Limb (tissue), 2 donors: ENCODE results near the gene ZNF787.

ENCODE experiments used
- DNase-seq, 2 donors: peaks; one replicate each; pipeline ENCODE4 v3.0.0-alpha.2; 2016; ENCODE audit errors: extremely low spot score in 2 of 2

The ZNF787 gene

DNA sequence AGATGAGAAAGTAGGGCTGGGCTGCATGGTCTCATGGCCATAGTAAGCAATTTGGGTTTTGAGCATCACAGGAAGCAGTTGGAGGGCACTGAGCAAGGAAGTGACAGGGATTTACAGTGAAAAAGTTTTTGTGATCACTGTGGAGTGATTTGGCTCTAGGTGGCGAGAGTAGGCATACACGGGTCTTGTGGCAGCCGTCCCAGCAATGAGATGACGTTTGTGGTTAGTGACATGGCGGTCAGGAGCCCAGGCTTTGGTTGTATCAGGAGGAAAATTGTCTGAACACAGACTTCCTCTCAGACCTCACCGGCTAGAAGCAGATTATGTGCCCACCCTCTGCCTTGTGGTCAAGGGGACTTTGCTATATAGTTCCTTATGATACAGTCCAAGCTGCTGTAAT is 23.3 kb upstream of the ZNF787 start:
- no peak for DNase-seq

- no peak for DNase-seq
Measured at GRCh38 chr19:56142897-56143434, 21.9 kb upstream of the ZNF787 start.

- DNase-seq: no peak
Measured at GRCh38 chr19:56142087-56142787, 21.1 kb upstream of the ZNF787 start.

DNA sequence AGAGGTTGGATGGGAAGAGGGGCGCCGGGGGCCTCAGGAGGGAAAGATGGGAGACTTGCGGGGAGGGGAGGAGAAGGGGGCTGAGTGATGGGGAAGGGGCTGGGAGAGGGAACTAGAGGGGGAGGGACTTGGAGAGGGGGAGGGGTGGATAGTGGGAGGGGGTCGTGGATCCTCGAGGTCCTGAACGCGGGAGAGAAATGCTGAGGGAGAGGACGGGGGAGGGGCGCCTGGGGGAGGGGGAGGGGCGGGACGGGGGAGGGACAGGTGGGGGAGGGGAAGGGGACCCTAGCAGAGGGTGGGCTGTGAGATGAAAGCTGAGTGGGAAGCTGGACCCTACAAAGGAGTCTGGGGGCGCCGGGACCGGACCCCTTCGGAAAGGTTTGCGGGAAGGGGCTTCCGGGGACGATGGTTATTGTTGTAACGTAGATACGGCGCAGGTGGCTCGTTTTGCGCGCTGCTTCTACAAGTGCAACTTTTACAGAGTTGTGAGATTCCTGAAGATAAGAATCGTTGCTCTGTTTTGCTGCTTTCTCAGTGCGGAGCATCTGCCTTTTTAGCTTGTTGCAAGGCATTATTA is 20.4 kb upstream of the ZNF787 start:
- no peak for DNase-seq

GRCh38 chr19:56140583-56141416 is 19.7 kb upstream of the ZNF787 start, which contains the start of gene ZNF444:
ZNF444 (plus strand) TSS chr19:56141287; CDS start chr19:56146912, 5,625 bp downstream.
- peak; percentile 99 to 100 for DNase-seq

- no peak for DNase-seq
Measured at GRCh38 chr19:56139847-56140582, 18.9 kb upstream of the ZNF787 start.

DNA sequence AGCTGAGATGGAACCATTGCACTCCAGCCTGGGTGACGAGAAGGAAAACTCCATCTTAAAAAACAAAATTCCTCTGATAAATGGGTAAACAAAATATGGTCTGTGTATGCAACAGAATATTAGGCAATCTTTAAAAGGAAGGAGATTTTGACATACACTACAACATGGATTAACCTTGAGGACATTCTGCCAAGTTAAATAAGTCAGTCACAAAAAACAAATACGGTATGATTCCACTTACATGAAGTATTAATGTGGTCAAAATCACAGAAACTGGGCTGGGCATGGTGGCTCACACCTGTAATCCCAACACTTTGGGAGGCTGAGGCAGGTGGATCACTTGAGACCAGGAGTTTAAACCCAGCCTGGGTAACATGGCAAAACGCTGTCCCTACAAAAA is 17.0 kb upstream of the ZNF787 start:
- DNase-seq: no peak

GRCh38 chr19:56137405-56137804 is 16.3 kb upstream of the ZNF787 start:
- no peak for DNase-seq

- DNase-seq: no peak
Measured at GRCh38 chr19:56136362-56136761, 15.3 kb upstream of the ZNF787 start.

- no peak for DNase-seq
Measured at GRCh38 chr19:56134654-56134921, 13.5 kb upstream of the ZNF787 start.

DNA sequence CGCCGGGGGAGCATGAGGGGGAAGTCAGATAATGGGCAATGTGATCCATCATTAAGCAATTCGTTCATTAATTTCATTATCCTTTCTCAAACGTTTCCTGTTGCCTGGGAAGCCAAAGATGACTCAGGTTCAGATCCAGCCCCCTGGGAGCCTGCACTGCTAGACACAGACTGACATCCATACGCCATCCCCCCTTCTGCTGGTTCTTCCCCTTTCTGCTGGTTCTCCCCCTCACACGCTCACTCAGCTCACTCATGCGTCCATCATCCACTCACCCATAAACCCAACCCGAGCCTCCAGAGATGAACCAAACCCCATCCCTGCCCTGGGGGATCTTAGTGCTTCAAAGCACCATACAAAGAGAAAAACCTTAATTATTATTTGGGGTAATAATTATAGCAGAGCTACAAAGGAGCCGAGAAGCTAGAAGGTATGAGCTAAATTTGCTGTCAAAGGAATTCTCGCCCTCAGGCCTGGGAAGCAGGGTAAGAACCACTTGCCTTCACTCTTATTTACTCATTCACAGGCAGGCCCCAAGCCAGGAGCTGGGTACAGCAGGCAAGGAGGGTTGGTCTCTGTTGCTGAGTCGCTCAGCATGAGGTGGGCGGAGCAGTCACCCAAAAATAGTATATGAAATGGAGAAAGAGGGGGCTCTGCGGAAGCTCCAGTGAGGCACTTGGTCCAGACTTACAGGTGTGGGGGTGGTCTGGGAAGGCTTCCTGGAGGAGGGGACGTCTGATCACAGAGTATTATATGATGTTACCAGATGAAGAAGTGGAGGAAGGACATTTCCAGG is 13.0 kb upstream of the ZNF787 start:
- DNase-seq: no peak

DNA sequence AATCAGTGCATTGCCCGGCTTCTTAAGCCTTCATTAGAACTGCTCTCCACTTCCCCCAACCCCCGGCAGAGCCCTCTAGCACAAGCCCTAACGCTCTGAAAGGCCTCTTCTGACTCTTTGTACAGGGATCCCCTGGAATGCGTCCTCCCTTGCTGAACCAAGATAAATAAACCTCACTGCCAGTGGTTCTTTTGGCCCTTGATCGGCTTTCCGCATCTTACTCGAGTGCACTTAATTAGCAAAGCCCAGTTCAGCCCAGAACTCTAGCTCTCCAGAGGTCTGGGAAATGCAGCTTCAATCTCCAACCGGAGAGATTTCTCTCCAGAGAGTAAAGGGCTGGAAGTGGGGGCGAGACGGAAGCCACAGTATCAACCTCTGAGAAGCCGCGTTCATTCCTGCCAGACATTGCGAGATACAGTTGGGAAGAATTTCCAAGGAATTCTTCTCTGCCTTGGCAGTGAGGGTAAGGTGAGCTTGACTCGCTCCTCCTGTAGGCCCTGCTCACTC is 11.3 kb upstream of the ZNF787 start:
- DNase-seq: no peak

GRCh38 chr19:56131651-56132050 is 10.6 kb upstream of the ZNF787 start:
- no peak for DNase-seq

DNA sequence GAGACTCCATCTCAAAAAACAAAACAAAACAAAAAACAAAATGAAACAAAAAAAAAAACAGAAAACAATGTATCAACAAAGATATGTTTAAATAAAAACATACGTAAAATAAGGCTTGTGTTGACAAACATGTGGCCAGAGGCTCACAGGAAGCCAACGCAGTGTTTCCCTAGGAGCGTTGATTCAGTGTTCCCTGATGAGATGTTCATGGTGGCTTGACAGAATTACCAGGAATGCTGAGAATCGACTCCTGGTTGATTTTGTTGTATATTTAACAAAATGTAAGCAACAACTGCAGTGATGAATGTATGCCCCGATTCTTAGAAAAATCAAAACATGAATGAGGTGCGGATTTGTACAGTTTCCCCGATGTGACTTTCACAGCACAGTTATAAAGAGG is 8.9 kb upstream of the ZNF787 start:
- DNase-seq: no peak

DNA sequence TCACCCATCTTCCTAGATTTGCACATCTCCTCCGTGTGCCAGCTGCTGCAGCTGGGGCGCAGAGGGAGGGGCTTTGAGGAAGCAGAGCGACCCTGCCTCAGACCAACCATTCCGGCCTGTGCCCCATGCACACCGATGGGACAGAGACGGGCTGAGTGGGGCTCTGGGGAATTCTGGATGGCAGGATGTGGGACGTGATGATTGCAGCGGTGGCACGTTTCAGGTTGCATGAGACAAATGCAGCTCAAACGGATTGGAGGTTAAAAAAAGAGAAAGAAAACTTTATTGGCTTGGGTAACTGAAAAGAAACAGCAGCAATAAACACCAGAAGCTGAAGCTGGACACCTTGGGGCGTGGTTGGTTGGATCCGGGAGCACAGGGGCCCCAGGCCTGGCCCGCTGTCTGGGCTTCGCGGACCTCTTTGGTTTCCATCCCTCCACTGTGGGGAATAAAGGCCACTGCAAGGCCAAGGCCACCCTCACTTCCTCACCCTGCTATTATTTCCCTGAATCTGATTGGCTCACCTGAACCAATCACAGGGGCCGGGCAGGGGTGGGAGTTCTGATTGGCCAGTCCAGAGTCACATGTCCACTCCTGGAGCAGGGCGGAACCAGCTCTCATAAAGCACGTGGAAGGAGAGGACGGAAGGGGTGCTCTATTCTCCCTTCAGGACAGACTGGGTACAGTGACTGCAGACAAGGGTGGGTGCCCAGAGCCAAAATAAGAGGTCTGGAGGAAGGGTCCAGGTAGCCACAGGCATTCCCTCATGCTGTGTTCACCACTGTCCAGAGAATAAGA is 6.1 kb upstream of the ZNF787 start:
- DNase-seq: no peak

DNA sequence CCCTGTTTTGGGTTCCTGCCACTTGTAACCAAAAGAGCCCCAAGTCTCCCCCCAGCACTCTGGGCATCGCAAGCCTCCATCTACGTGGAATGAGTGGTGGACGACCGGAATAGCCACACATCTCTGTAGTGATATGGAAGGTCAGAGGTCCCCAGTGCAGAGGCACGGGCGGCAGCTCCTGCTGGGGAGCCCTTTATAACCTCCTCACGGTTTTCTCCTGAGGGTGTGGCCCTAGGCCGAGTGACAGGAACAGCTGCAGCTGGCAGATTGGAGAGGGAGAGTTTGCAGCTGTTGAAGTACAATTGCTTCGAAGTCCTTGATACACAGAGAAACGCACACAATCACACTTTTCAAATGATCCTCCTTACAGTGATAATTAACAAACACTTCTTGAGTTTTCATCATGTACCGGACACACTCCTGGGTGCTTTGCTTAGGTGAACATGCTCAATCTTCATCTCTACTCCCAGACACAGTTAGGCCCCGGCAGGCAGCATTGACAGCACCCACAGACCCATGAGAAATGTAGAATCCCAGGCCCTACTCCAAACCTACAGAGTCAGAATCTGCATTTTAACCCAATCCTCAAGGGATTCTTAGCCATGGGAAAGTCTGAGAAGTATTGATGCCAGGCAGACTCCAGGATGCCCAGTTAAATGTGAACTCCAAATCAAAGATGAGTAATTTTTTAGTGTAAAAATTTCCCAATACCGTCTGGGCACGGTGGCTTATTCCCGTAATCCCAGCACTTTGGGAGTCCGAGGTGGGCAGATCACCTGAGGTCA is 4.9 kb upstream of the ZNF787 start:
- peak in 1 of 2 donors; percentile 72 for DNase-seq

GRCh38 chr19:56124578-56124977 is 3.5 kb upstream of the ZNF787 start:
- no peak for DNase-seq

- DNase-seq: no peak
Measured at GRCh38 chr19:56123266-56123891, 2.3 kb upstream of the ZNF787 start.
